HG02798 (cell line): Measurements from ENCODE around the gene ITGB5.

ENCODE experiments used
- ATAC-seq: cut with Tn5 transposase; IDR thresholded peaks from one replicate; pipeline ENCODE4 v1.9.1; 2021; ENCODE audit warnings: mild to moderate bottlenecking; ENCODE audit not compliant: unreplicated experiment, poor library complexity

Gene ITGB5

GRCh38 chr3:124887177-124887931, at the start of gene ITGB5:
ITGB5 (minus strand) TSS chr3:124887365; CDS start chr3:124887000, 365 bp downstream.
- ATAC-seq: peak; percentile 72

GRCh38 chr3:124935794-124936542, 48.8 kb upstream of the ITGB5 start:
- ATAC-seq: no peak

- peak; percentile 74 for ATAC-seq
Measured at GRCh38 chr3:124935264-124935663, 48.1 kb upstream of the ITGB5 start.

- peak; percentile 44 for ATAC-seq
Measured at GRCh38 chr3:124934577-124934976, 47.4 kb upstream of the ITGB5 start, which contains the start of gene MUC13. MUC13 (minus strand) TSS chr3:124934751; CDS start chr3:124934712, 39 bp downstream.

- ATAC-seq: no peak
Measured at GRCh38 chr3:124928333-124929202, 41.4 kb upstream of the ITGB5 start.

- peak; percentile 83 for ATAC-seq
Measured at GRCh38 chr3:124927574-124928045, 40.4 kb upstream of the ITGB5 start.

- no peak for ATAC-seq
Measured at GRCh38 chr3:124926426-124927101, 39.4 kb upstream of the ITGB5 start.

GRCh38 chr3:124924741-124925140, 37.6 kb upstream of the ITGB5 start:
- ATAC-seq: no peak

- no peak for ATAC-seq
Measured at GRCh38 chr3:124923833-124924232, 36.7 kb upstream of the ITGB5 start.

- ATAC-seq: no peak
Measured at GRCh38 chr3:124920718-124921117, 33.6 kb upstream of the ITGB5 start.

- no peak for ATAC-seq
Measured at GRCh38 chr3:124919756-124920155, 32.6 kb upstream of the ITGB5 start.

- no peak for ATAC-seq
Measured at GRCh38 chr3:124918524-124918923, 31.4 kb upstream of the ITGB5 start.

GRCh38 chr3:124916837-124917409, 29.8 kb upstream of the ITGB5 start:
- no peak for ATAC-seq

- ATAC-seq: no peak
Measured at GRCh38 chr3:124915254-124915653, 28.1 kb upstream of the ITGB5 start.

GRCh38 chr3:124907957-124908356, 20.8 kb upstream of the ITGB5 start:
- no peak for ATAC-seq

- no peak for ATAC-seq
Measured at GRCh38 chr3:124904835-124905492, 17.8 kb upstream of the ITGB5 start.

GRCh38 chr3:124903896-124904834, 17.0 kb upstream of the ITGB5 start:
- no peak for ATAC-seq
